NCI-H82 (cell line): Measurements from ENCODE around the gene HOXD4.

Source experiments
- DNase-seq: peaks from one replicate; lab custom pipeline; 2025; lab: John Stamatoyannopoulos, UW

The HOXD4 gene

DNA sequence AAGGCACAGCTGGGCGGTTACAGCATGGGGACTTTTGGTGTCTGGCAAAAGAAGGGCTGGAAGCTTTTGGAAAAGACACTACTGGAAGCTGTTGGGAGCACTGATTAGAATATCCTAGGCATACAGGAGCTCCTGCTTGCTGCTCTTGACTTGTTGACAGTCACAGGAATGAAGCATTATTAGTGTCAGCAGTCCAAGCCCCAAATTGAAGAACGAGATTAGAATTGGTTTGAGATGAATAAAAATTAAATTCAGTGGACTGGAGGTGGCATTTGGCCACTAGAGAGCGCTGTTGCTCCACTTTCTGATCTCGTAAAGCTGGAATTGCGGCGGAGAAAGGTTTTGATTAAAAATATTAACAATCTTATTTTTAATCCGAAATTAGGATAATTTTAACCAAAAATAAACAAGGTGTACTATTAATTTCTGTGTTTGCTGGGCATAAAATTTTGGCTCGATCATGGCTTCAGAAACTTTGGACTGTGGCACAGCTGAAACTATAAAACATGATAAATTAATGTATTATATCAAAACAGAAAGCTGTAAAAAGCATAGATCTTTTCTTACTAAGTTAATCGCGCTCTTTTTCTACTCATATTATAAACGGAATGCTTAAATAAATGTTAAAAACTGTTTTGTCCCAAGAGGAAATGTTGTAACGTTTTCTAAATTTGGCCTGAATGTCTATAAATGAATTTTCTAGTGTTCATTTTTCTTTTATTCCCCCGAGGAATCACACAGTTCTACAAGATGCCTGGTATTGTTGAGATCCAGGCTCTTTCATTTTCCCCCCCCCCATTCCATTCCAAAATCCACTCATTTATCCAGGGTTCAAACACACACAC lies 24.2 kb upstream of the HOXD4 start:
- DNase-seq, result peak; percentile 81

DNA sequence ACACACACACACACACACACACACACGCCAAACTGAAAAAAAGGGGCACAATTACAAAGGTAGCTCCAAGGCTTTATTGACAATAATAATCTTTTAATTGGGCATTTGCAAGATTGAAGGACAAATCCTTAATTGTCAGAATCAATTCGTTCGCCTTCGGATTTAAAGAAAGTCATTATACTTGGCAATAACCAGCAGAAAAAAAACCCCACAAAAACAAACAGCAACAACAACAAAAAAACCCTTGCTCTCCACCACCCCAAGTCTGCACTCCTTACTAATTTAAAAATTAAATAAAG lies 23.6 kb upstream of the HOXD4 start:
- DNase-seq, result no peak

DNA sequence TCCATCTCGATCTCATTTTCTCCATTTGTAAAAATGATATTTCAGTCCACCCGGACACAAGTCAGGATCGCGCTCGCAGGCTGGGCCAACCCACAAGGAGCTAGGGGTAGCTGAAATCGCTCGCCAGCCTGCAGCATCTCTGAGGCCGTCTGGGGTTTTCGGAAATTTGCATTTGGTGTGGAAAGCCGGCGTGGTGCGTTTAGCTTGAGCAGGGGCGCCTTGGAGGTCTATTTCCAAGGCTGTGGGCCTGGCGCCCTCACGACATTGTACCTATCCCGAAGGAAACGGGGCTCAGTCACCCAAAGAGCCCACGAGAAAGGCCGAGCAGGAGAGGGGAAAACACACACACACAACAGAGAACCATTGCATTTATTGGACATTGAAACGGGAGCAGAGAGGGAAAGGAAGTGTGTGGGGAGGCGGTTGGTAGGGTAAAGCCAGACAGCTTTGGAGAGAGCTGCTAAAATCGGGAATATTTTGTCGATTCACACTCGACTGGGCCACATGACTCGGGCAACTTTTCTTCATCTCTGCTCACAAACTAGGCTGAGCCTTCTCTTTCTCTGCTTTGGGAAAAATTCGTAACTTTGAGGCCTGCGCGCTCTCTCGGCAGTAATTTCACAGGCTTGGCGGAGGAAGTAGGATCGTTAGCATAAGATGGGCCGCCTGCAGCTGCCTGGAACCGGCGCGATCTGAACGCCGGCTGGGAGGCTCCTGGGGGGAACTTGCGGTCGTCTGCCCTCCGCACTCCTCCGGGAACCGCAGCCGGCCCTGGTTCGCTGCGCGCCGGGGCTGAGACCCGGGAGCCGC lies 23.0 kb upstream of the HOXD4 start:
- peak; percentile 39 for DNase-seq

DNA sequence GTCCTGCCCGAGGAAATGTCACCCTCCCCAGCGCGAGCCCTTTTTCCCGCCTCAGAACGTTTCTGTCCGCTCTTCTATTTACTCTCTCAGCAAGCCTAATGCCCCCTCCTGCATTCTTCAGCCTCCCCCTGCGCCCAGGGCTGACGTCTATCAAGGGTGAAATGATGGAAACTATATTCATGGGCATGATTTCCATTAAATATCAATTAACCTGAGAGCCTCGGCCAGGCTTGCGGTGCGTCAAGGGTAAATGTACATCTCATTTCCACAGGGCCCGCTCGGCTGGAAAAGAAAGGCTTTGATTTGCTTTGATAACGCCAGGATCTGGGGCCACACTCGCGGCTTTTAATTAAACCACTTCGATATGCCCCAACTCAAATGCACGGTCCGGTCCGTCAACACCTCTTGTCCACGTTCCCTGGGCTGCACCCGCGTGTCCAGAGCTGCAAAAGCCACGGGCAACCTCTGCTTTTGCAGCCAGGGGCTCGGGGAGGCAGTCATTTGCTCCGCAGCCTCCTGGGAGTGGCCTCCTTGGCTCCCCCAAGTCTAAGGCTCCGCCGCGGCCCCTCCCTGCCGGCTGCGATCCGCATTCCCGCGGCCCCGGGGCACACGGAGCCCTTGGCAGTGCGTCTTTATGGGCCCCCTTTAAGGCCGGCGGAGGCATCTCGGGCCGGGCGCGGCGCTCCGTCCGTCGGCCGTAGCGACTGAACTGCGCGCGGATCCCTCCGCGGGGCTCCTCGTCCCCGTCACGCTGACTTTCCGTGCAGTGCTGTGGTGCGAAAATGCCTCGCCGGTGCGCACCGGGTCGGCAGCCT lies 22.2 kb upstream of the HOXD4 start, which contains the start of gene HOXD8:
Gene HOXD8 (plus strand): TSS at position 724 of the 815 bp plus-strand sequence. CDS start 662 bp downstream, outside the sequence.
- DNase-seq, result peak; percentile 86

DNA sequence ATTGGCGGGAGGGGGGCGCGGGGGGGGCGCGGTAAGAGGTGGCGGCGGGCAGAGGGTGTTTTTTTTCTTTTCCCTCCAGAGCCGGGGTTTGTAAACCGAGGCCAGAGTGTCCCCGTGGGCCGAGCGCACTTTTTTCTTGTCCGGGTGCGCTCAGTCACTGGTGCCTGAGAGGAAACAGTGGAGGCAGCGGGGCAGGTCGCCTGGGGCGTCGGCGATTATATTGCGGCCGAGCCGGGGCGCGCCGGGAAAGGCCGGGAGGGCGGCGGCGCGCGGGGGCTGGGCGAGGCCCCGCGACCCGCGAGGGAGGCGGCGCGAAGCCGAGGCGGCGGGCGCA lies 21.6 kb upstream of the HOXD4 start:
- DNase-seq, result peak; percentile 71

DNA sequence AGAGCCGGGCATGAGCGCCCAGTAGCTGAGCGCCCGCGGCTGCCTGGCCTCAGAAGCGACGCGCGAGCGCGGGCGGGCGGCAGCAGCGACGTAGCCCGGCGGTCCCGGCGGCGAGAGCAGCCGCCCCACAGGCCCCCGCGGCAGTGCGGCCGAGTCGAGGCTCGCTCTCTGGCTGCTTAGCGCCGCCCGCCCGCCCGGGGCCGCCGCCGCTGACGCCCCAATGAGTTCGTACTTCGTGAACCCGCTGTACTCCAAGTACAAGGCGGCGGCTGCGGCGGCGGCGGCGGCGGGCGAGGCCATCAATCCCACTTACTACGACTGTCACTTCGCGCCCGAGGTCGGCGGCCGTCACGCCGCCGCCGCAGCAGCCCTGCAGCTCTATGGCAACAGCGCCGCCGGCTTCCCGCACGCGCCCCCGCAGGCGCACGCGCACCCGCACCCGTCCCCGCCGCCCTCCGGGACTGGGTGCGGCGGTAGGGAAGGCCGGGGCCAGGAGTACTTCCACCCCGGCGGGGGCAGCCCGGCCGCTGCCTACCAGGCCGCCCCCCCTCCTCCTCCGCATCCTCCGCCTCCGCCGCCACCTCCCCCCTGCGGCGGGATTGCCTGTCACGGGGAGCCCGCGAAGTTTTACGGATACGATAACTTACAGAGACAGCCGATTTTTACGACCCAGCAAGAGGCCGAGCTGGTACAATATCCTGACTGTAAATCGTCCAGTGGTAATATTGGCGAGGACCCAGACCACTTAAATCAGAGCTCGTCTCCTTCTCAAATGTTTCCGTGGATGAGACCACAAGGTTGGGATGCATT lies 21.0 kb upstream of the HOXD4 start:
- peak; percentile 82 for DNase-seq

DNA sequence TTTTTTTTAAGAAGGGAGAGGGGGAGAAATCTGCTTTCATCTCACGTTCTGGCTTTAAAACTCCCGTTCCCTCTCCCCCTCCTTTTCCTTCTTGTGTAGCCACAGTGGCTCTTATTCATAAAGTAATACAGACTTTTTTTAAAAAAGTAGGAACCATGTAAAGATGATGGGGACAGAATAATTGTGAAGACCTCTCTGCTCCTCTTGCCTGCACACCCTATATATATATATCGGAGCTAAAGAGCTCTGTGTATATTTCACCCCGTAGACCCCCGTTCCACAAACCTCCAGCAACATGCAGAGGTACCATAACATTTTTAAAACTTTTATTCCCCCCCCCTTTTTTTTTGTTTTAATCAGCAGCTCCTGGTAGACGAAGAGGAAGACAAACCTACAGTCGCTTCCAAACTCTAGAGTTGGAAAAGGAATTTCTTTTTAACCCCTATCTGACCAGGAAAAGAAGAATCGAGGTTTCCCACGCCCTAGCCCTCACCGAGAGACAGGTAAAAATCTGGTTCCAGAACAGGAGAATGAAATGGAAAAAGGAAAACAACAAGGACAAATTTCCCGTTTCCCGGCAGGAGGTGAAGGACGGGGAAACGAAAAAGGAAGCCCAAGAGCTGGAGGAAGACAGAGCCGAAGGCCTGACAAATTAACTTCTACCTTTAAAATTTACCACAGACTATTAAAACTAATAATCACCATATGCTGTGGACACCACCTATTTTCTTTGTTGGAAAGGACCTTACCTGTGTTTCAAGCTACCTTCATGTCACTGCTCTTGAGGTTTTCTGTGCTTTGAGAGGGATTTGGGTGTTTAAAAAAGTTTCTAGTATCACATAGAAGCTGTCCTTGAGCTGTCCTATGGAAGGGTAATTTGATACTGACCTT lies 20.1 kb upstream of the HOXD4 start:
- DNase-seq, result no peak

DNA sequence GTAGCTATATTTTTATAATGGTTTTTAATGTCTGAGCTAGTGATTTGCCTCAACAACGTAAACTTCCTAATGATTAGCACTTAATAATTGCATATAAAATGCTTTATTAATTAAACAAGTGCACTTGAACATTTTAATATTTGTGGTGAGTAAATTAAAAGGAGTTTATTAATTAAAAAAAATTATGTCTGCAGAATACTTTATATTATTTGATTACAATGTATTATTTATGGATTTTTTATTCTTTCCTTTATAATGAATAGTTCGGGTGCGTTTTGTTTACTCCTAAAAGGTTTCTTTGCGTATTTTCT lies 19.5 kb upstream of the HOXD4 start:
- DNase-seq, result no peak

DNA sequence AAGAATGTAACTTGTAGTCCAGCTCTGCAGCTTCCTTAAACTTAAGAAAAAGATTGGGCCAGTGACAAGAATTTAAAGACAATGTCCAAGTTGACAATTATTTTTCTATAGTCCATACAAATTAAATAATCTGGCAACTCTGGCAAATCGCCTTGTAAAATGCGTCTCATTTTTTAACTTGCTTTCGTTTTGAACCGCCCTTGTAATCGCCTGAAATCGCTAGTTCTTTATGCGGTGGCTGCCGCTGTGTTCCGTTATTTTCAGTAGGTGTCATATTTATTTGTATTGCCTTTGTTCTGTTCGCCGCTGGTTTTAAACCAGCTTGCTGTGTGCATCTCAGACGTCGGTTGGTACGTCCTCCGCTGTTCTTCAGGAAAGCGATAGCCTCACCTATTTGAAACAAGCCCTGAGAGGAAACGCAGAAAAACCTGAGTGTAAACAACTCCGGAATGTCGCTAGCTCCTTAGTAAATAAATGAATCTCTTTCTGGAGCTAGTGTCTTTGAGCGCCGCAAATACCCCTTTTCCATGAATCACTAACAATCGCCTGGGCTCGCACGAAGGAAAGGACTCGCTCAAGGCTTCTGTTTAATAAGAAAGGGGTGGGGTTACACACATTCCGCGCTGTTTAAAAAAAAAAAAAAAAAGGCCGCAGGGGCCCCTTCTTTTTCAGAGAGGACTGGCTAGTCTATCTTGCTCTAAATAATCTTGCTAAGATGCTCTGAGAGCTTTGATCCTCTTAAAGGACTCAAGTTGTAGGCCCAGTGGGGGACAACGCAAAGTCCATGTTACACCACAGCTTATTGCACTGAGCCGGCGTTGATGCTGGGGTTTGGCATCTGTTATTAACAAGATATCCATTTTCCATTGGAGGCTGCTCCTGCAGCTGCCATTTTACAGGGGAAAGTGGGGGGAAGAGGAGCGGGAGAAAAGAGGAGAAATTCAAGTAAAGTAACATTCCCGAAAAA lies 18.9 kb upstream of the HOXD4 start:
- DNase-seq, result peak; percentile 96

DNA sequence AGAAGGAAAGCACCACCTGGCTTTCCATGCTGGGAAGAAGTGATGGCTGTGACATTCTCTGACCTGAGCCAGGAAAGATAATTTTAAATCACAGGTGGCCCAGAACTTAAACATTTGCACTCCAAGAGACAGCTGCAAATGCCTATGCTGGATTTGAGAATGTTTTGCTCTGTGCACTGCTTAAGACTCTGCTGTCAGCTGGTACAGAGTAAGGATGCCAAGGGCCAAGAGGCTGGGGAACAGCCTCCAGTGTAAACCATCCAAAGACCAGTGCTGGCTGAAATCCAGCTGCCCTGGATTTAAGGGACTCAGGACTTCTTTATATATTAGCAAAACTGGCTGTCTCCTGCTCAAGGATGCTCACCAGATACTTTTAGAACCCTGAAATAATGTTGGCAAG lies 18.0 kb upstream of the HOXD4 start:
- DNase-seq, result peak; percentile 36

DNA sequence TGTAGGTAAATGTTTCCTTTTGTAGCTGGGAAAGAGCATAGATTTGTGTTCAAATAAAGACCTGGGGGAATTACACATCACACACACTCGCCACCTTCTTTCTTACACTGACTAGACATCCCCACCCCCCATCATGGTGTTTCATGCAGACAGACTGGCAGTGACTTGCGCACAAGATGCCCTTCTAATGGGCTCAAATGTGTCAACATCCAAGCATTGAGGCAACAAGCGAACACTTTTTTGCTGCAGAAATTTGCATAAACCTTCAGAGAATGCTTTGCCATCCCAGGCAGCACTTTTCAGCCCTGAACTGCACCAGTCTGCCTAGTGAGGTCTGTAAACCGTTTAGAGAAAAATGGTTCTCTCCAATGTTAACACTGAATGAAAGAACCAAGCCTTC lies 17.3 kb upstream of the HOXD4 start:
- DNase-seq, result no peak

DNA sequence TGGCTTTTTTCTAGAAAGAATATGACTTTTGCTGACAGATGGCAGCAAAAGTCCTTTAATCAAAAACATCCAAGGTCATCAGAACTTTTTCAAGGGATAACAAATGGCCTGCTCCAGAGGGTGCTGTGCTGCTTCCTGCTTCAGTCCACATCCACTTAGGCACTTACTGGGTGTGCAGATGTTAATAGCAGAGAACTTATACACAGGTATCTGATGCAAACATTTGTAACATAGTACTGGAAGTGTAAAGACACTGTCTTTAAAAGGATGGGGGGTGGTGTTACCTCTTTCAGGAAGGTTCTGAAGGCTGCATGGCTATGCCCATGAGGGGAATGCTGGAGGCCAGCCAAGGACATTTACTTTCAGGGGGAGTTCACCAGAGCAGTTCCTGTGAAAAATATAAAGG lies 16.3 kb upstream of the HOXD4 start:
- no peak for DNase-seq

DNA sequence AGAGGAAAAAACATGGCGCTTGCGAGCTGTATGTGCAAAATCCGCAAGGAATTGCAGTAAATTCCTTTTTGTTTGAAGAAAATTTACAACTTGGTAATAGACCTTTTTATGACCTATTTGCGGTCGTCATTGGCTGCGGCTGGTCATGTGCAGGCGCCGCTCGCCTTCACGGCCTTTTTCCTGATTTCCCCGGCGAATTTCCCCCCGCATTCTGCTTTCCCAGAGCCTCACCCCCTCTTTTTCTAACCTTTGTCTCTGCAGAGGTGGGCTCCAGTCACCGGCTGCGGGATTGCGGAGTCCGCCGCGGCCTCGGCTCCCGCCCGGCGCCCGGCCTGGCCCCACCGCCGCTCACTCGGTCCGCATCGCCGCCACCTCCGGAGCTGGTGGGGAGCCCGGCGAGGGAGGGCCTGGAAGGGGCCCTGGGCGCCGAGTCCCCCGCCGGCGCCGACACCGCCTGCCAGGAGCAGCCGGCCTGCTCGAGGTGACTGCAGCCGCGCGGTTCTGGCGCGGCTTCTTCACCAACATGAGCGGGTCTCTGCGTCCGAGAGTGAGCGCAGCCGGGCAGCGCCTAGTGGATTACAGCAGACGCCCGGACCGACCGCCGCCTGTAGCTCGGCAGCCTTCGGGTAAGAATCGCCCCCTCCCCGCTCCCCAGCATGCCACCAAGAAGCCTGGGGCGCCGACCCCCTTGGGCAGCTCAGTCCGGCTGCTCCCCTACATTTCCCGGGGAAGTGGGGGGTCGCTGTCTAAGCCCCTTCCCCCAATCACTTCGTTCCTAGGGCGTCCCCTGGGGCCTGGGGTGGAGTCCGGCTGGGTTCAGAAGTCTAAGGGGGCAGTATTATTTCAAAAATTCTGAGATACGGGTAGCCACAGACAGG lies 14.7 kb upstream of the HOXD4 start:
- peak; percentile 73 for DNase-seq

DNA sequence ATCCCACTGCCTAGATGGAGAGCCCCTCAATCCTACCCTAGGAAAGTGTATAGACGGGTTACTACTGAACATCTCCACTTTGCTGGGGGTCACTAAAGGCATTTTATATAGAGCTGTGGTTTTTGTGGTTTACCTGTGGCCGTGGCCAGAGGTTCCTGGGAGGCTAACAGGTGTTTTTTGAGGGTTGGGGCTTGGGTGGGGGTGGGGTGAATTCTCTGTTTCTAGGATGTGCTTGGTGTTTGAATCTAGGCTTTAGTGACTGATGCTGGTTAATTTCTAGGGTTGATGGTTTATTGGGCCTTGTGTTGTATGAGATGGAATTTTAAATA lies 14.1 kb upstream of the HOXD4 start:
- DNase-seq, result no peak

DNA sequence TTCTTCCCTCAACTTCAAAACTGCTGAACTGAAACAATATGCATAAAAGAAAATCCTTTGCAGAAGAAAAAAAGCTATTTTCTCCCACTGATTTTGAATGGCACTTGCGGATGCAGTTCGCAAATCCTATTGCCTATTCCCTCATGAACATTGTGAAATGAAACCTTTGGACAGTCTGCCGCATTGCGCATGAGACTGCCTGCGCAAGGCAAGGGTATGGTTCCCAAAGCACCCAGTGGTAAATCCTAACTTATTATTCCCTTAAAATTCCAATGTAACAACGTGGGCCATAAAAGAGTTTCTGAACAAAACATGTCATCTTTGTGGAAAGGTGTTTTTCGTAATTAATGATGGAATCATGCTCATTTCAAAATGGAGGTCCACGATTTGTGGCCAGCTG lies 13.4 kb upstream of the HOXD4 start:
- DNase-seq, result no peak

DNA sequence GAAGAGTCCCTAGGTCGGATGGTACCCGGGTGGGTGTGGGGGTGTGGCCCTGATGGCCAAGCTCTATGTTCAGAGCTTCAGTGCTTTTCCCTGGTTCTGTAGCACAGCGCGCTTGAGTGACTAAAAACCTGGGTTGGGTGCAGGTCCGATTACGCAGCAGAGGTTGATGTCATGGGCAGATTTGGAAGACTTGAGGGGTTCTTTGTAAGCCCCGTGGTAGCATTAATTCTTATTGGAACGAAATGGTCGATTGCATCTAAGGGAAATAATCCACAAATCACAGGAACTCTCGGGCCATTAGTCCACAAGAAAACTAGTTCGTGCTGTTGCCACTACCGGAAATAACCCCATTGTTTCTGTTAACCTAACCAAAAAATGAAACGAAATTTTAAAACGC lies 12.8 kb upstream of the HOXD4 start:
- DNase-seq, result no peak

DNA sequence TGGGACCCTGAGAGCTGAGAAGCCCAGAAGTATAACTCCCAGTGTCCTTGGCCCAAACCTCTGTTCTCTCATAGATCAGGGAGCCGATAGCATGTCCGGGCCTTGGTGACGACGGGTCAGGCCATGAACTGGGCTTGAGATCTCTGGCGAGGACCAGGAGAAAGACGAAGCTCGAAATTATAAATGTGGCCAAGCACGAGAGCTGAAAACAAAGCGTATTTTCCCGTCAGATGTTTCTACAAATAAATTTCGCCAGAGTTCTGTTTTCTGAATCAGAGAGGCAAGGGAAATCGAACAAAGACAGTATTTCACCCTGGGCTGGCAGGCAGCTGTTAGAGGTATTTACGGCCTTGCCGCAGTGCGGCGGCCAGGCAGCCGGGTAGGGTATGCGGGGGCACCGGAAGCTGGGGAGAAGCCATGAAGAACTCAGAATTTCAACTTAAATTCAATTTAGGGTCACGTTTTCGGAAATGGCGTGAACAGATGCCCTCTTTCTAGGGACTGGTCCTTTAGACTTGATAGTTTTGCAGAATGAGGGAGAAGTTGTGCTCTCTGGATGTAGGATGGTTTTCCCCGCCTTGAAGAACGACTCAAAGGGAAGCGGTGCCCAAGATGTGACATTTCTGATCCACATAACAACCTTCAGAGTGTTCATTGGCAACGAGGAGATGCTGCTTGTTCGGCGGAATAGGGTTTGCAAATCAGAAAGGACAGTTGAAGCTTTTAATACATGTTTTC lies 12.3 kb upstream of the HOXD4 start:
- DNase-seq, result no peak
